OCI-LY1 (cell line): ENCODE results near the gene FKBP7.
"Not testable (repeated sequence)": the region's sequence is repeated elsewhere in the genome, so short reads cannot be mapped to it uniquely, and the experiment has no call there.

Experiments
- H2AFZ ChIP-seq: fragments of 200-600 bp; sonication (generic), shearing (Covaris generic); 2 replicates; pipeline ENCODE4 v1.6.0; 2014; ENCODE audit warnings: antibody characterized with exemption, mild to moderate bottlenecking, low read length
- H3F3A ChIP-seq: fragments of 200-600 bp; sonication (generic), shearing (Covaris generic); 2 replicates; pipeline ENCODE4 v1.6.0; 2014; ENCODE audit warnings: mild to moderate bottlenecking, antibody characterized with exemption, low read length, moderate library complexity; ENCODE audit not compliant: insufficient read depth
- H3K27ac ChIP-seq: fragments of 200-600 bp; sonication (generic); 2 replicates; pipeline ENCODE4 v1.5.1; 2014; ENCODE audit warnings: low read length, mixed run types, mild to moderate bottlenecking, low read depth; ENCODE audit not compliant: poor library complexity, severe bottlenecking
- H3K27me3 ChIP-seq: fragments of 200-600 bp; sonication (generic); 2 replicates; pipeline ENCODE4 v1.6.0; 2014; ENCODE audit warnings: antibody characterized with exemption, mild to moderate bottlenecking, low read length, moderate library complexity; ENCODE audit not compliant: insufficient read depth
- H3K36me3 ChIP-seq: fragments of 200-600 bp; sonication (generic); 2 replicates; pipeline ENCODE4 v1.6.1; 2014; ENCODE audit warnings: mild to moderate bottlenecking, antibody characterized with exemption, low read length, moderate library complexity, mixed read lengths; ENCODE audit not compliant: insufficient read depth
- H3K4me1 ChIP-seq: fragments of 200-600 bp; sonication (generic); 2 replicates; pipeline ENCODE4 v1.5.1; 2014; ENCODE audit warnings: mild to moderate bottlenecking, low read length, moderate library complexity; ENCODE audit not compliant: insufficient read depth, severe bottlenecking
- H3K4me2 ChIP-seq: fragments of 200-600 bp; sonication (generic), shearing (Covaris generic); 2 replicates; pipeline ENCODE4 v1.6.1; 2014; ENCODE audit warnings: low read length
- H3K4me3 ChIP-seq: fragments of 200-600 bp; sonication (generic); 2 replicates; pipeline ENCODE4 v1.5.1; 2014; ENCODE audit warnings: low read length, low read depth, mild to moderate bottlenecking, mixed read lengths; ENCODE audit not compliant: poor library complexity, severe bottlenecking
- H3K79me2 ChIP-seq: fragments of 200-600 bp; shearing (Covaris generic); 2 replicates; pipeline ENCODE4 v1.6.1; 2016; ENCODE audit warnings: mixed run types, low read length, mixed read lengths; ENCODE audit not compliant: insufficient read depth
- H3K9ac ChIP-seq: fragments of 200-600 bp; sonication (generic), shearing (Covaris generic); 2 replicates; pipeline ENCODE4 v1.6.1; 2014; ENCODE audit warnings: mild to moderate bottlenecking, low read length, mixed read lengths
- H3K9me2 ChIP-seq: fragments of 200-600 bp; sonication (generic), shearing (Covaris generic); 2 replicates; pipeline ENCODE4 v1.6.1; 2014; ENCODE audit warnings: low read depth, mild to moderate bottlenecking, low read length, mixed read lengths
- H3K9me3 ChIP-seq: fragments of 200-600 bp; shearing (Covaris generic); 2 replicates; pipeline ENCODE4 v1.6.1; 2014; ENCODE audit warnings: low read length, mixed read lengths
- H4K20me1 ChIP-seq: fragments of 200-600 bp; sonication (generic), shearing (Covaris generic); 2 replicates; pipeline ENCODE4 v1.6.0; 2016; ENCODE audit warnings: mild to moderate bottlenecking, low read length; ENCODE audit not compliant: insufficient read depth
- CTCF ChIP-seq: fragments of 200-600 bp; sonication (generic), shearing (Covaris generic); IDR thresholded peaks from 2 replicates; pipeline ENCODE4 v1.5.1; 2017; ENCODE audit warnings: mild to moderate bottlenecking, antibody characterized with exemption, low read length, moderate library complexity, mixed read lengths
- EZH2 ChIP-seq: fragments of 200-600 bp; sonication (generic), shearing (Covaris generic); IDR thresholded peaks from 2 replicates; pipeline ENCODE4 v1.8.0; 2017; ENCODE audit warnings: borderline replicate concordance, mixed run types, mild to moderate bottlenecking, antibody characterized with exemption, low read length, moderate library complexity, mixed read lengths

The FKBP7 gene

GRCh38 chr2:178478439-178479274 lies at the start of gene FKBP7:
Gene FKBP7, minus strand, starts transcription at chr2:178478600. Its CDS starts 101 bp downstream, at chr2:178478499.
- TF ChIP-seq CTCF, result peak; percentile 89
- TF ChIP-seq EZH2, result no peak
- peak within 1 kb of the TSS; percentile 77 for H3K9ac ChIP-seq
- H3K79me2 ChIP-seq, result peaks cover 28% of the 10 kb centered on the region
- no peaks in the 10 kb centered on the region for H4K20me1 ChIP-seq
- peak within 1 kb of the TSS; percentile 72 for H3K27ac ChIP-seq
- no peaks in the 10 kb centered on the region for H3K27me3 ChIP-seq
- H3F3A ChIP-seq, result no peaks in the 10 kb centered on the region
- peak within 1 kb of the TSS; percentile 59 for H2AFZ ChIP-seq
- no peaks in the 10 kb centered on the region for H3K9me3 ChIP-seq
- H3K4me2 ChIP-seq, result peak within 1 kb of the TSS; percentile 90
- H3K4me1 ChIP-seq, result peaks cover 39% of the 10 kb centered on the region
- H3K36me3 ChIP-seq, result no peaks in the 10 kb centered on the region
- H3K4me3 ChIP-seq, result peak within 1 kb of the TSS; percentile 89
- no peaks in the 10 kb centered on the region for H3K9me2 ChIP-seq

GRCh38 chr2:178527592-178527991 lies 49.2 kb upstream of the FKBP7 start:
- H3K4me2 ChIP-seq, result no peak overlapping the region
- H2AFZ ChIP-seq, result no peak overlapping the region
- H3K27me3 ChIP-seq, result no peaks in the 10 kb centered on the region
- H3K4me1 ChIP-seq, result peaks cover 21% of the 10 kb centered on the region
- H3K36me3 ChIP-seq, result peaks cover 65% of the 10 kb centered on the region
- H3K27ac ChIP-seq, result no peak overlapping the region
- TF ChIP-seq CTCF, result no peak
- TF ChIP-seq EZH2, result no peak
- H3K9ac ChIP-seq, result no peak overlapping the region
- no peak overlapping the region for H3K4me3 ChIP-seq
- no peaks in the 10 kb centered on the region for H3K9me2 ChIP-seq
- no peaks in the 10 kb centered on the region for H3K9me3 ChIP-seq
- H4K20me1 ChIP-seq, result no peaks in the 10 kb centered on the region
- H3K79me2 ChIP-seq, result peaks cover 58% of the 10 kb centered on the region
- H3F3A ChIP-seq, result no peaks in the 10 kb centered on the region

- no peak for TF ChIP-seq CTCF
- Histone ChIP-seq H3K4me3 (no peak overlapping the region), H3K9me3 (no peaks in the 10 kb centered on the region), H3K79me2 (peaks cover 58% of the 10 kb centered on the region), H2AFZ (no peak overlapping the region), H3F3A (no peaks in the 10 kb centered on the region), H3K27me3 (no peaks in the 10 kb centered on the region), H3K9ac (no peak overlapping the region), H3K9me2 (no peaks in the 10 kb centered on the region), H3K4me2 (no peak overlapping the region), H4K20me1 (no peaks in the 10 kb centered on the region), H3K4me1 (peaks cover 23% of the 10 kb centered on the region), H3K27ac (no peak overlapping the region), H3K36me3 (peaks cover 51% of the 10 kb centered on the region)
These were observed 47.9 kb upstream of the FKBP7 start for GRCh38 chr2:178526256-178526655.

- peaks cover 19% of the 10 kb centered on the region for H3K4me1 ChIP-seq
- not testable (repeated sequence) for H3K9me2 ChIP-seq, H4K20me1 ChIP-seq, H3K9ac ChIP-seq, H3K4me2 ChIP-seq, H3K27ac ChIP-seq, H2AFZ ChIP-seq, H3K4me3 ChIP-seq, H3K27me3 ChIP-seq, H3F3A ChIP-seq, H3K9me3 ChIP-seq
- H3K79me2 ChIP-seq, result peaks cover 57% of the 10 kb centered on the region
- peaks cover 45% of the 10 kb centered on the region for H3K36me3 ChIP-seq
These were observed 47.1 kb upstream of the FKBP7 start for GRCh38 chr2:178525460-178525859.

- not testable (repeated sequence) for H3K9me3 ChIP-seq, H3K4me2 ChIP-seq, H3K9ac ChIP-seq, H3F3A ChIP-seq, H3K27ac ChIP-seq, H2AFZ ChIP-seq, H3K4me3 ChIP-seq, H3K27me3 ChIP-seq, H3K9me2 ChIP-seq, H4K20me1 ChIP-seq
- peaks cover 53% of the 10 kb centered on the region for H3K79me2 ChIP-seq
- H3K4me1 ChIP-seq, result peaks cover 15% of the 10 kb centered on the region
- H3K36me3 ChIP-seq, result peaks cover 41% of the 10 kb centered on the region
These were observed 46.6 kb upstream of the FKBP7 start for GRCh38 chr2:178525010-178525409.
